Measurements from ENCODE around the gene PCCA. TPM values are rescaled to one million over a fixed set of nuclear protein-coding genes. Genes with fewer than 3 reads are reported as not detected.

The PCCA gene
- total RNA-seq, 4 donors from 2014 or later, result 34.6 to 58.4 (median 40.1) TPM

- 65 to 68% methylated on average over 6 to 9 of the region's 9 CpGs for WGBS, 2 donors (ENCODE audit: low coverage in 1 of 2)
- peaks cover 0 to 9% (median 0%) of the 10 kb centered on the region in 3 donors for H3K4me1 ChIP-seq
- peak overlapping the region in 1 of 4 donors; percentile 53 for H3K27ac ChIP-seq
- no peak overlapping the region for H3K4me3 ChIP-seq
- no peak for ATAC-seq
- H3K9me3 ChIP-seq, result no peaks in the 10 kb centered on the region
- peaks cover 0 to under 1% of the 10 kb centered on the region in 2 donors for H3K36me3 ChIP-seq
- TF ChIP-seq POLR2AphosphoS5 (IDR thresholded peaks at IDR 0.05), result no peak
- no peak for TF ChIP-seq EP300 (IDR thresholded peaks at IDR 0.05)
- TF ChIP-seq CTCF (IDR thresholded peaks at IDR 0.05), result no peak
- no peak for TF ChIP-seq POLR2A (IDR thresholded peaks at IDR 0.05)
- H3K27me3 ChIP-seq, result no peaks in the 10 kb centered on the region
Observed at GRCh38 chr13:100394005-100394695, 305.3 kb downstream of the PCCA start.

GRCh38 chr13:100395698-100396373, 306.9 kb downstream of the PCCA start:
- Histone ChIP-seq H3K4me1 (peaks cover 0 to 9% (median 0%) of the 10 kb centered on the region in 3 donors), H3K4me3 (no peak overlapping the region), H3K9me3 (no peaks in the 10 kb centered on the region), H3K36me3 (no peaks in the 10 kb centered on the region), H3K27me3 (no peaks in the 10 kb centered on the region), H3K27ac (no peak overlapping the region)
- ATAC-seq, result no peak
- 84 to 86% methylated on average over 3 to 4 of the region's 4 CpGs for WGBS, 2 donors (ENCODE audit: low coverage in 1 of 2)
- no peak for TF ChIP-seq EP300 (IDR thresholded peaks at IDR 0.05)
- TF ChIP-seq CTCF (IDR thresholded peaks at IDR 0.05), result no peak
- TF ChIP-seq POLR2AphosphoS5 (IDR thresholded peaks at IDR 0.05), result no peak
- TF ChIP-seq POLR2A (IDR thresholded peaks at IDR 0.05), result no peak

DNA sequence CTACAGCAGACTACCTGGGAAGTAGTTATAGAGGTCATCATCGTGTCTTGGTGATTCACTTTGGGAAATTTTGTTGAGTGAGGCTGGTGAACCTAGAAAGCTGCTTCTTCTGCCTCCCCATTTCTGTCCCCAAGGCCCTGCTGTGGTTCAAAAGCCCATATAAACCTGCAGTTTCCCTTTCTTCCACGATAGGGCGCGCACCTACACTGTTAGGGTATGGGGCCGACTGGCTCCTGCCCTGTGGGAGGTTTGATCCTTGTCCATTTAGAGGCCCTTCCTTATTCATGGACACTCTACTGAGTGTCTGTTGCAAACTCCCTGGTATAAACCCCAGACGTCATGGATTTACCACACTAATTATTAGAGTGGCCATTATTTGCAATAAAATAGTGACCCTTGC, 307.9 kb downstream of the PCCA start:
- Histone ChIP-seq H3K36me3 (no peaks in the 10 kb centered on the region), H3K4me1 (peaks cover 0 to 9% (median 0%) of the 10 kb centered on the region in 3 donors), H3K27ac (no peak overlapping the region), H3K9me3 (no peaks in the 10 kb centered on the region), H3K27me3 (no peaks in the 10 kb centered on the region), H3K4me3 (no peak overlapping the region)
- 61 to 83% methylated on average over 2 to 6 of the region's 6 CpGs for WGBS, 2 donors (ENCODE audit: low coverage in 1 of 2)
- ATAC-seq, result no peak
- TF ChIP-seq POLR2AphosphoS5 (IDR thresholded peaks at IDR 0.05) (no peak), POLR2A (IDR thresholded peaks at IDR 0.05) (no peak), CTCF (IDR thresholded peaks at IDR 0.05) (no peak), EP300 (IDR thresholded peaks at IDR 0.05) (no peak)

DNA sequence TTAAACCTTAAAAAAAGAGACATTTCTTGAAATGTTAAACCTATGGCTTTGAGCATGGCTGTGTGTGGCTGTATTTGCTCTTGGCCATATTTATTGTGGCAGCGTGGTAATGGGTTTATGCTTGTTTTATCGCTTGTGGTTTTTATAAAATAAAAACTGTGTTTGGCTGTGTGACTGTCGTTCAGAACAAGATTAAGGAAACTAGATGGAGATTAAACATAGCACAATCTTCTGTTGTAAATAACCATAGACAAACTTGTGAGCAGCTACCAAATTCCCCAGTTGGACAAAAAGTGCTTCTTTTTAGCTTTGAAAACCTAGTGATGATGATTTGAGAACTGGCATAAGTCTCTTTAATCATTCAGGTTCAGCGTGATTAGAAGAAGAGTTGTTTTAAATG, 308.7 kb downstream of the PCCA start:
- Histone ChIP-seq H3K4me1 (peaks cover 0 to under 1% (median 0%) of the 10 kb centered on the region in 3 donors), H3K9me3 (no peaks in the 10 kb centered on the region), H3K36me3 (no peaks in the 10 kb centered on the region), H3K27me3 (no peaks in the 10 kb centered on the region), H3K4me3 (no peak overlapping the region), H3K27ac (no peak overlapping the region)
- ATAC-seq, result no peak
- TF ChIP-seq POLR2A (IDR thresholded peaks at IDR 0.05) (no peak), CTCF (IDR thresholded peaks at IDR 0.05) (no peak), EP300 (IDR thresholded peaks at IDR 0.05) (no peak), POLR2AphosphoS5 (IDR thresholded peaks at IDR 0.05) (no peak)
- 83 to 96% methylated on average over 4 of the region's 4 CpGs for WGBS, 2 donors (ENCODE audit: low coverage in 1 of 2)
